ENCODE results near the gene WSCD2.

The WSCD2 gene

DNA sequence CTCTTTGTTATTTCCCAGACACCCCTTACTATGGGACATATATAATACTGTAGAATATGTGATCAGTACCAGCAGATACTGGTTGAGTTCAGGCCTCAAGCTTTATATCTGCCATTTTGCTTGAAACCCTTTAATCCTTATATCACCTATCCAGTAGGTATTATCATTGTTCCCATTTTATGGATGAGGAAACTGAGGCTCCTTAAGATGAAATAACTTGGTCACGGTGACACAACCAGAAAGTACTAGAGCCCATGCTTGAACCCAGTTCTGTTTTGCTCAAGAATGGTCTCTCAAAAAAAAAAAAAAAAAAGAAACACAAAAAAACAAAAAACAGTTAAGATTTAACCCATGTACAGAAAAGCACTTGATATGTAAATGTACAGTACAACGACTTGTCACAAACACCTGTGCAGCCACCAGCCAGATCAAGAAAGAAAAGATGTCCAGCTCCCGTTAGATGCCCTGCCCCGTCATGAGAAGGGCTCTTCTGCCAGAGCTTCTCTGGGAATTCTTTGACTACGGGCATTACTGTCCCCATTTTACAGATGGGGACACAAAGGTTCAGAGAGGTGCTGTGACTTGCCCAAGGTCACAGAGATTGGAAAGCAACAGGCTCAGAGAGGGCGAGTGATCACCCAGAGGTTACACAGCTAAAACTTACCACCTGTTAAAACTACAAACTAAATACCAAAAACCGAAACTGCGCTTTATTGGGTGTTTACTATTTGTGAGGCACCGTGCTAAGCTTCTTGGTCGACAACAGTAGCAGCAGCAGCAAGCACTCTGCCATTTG is 669 bp upstream of the WSCD2 start:
- DNase-seq, result no peak

GRCh38 chr12:108131035-108131434 is 1.9 kb downstream of the WSCD2 start:
- DNase-seq, result no peak

- DNase-seq, result no peak
Measured at GRCh38 chr12:108131657-108132126, 2.6 kb downstream of the WSCD2 start.

DNA sequence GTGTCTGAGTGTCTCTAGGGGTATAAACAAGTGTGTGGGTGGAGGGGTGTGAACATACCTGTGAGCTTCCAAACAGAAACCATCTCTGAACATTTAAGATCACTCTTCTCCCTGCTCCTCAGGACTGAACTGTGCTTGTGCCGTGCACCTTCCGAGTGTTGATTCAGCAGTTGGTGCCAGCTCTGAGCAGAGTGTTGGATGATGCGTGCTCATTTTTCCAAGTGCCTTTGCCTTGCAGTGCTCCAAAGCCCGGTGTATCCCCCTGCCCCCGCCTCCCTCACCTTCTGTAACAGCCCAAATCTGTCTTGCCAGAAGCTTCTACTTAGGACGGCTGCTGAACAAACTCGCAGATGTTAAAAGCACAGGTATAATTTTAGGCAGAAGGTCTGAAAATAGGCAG is 4.4 kb downstream of the WSCD2 start:
- DNase-seq, result no peak

GRCh38 chr12:108134744-108135143 is 5.7 kb downstream of the WSCD2 start:
- no peak for DNase-seq

- DNase-seq, result no peak
Measured at GRCh38 chr12:108135627-108136026, 6.5 kb downstream of the WSCD2 start.

GRCh38 chr12:108136697-108137096 is 7.6 kb downstream of the WSCD2 start:
- DNase-seq, result no peak

- no peak for DNase-seq
Measured at GRCh38 chr12:108139454-108139853, 10.4 kb downstream of the WSCD2 start.

DNA sequence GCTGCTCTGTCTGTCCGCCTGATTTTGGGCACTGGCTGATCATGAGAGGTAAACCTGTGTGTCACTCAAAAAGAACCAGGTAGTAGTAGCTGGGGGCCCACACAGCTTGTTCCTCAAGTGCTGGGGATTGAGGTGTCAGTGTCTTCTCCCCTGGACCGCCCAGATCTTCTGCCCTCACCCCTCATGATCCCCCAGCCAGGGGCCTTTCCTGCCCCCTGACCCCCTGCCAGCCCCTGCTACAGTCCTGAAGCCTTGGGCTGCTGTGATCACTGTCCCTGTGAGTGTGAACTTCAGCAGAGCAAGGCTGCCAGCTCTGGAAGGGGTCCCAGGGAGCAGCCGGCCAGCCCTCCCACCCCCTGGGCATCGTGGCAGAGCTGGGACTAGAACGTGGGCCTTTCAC is 11.4 kb downstream of the WSCD2 start:
- DNase-seq, result no peak

- DNase-seq, result no peak
Measured at GRCh38 chr12:108141600-108142130, 12.6 kb downstream of the WSCD2 start.

DNA sequence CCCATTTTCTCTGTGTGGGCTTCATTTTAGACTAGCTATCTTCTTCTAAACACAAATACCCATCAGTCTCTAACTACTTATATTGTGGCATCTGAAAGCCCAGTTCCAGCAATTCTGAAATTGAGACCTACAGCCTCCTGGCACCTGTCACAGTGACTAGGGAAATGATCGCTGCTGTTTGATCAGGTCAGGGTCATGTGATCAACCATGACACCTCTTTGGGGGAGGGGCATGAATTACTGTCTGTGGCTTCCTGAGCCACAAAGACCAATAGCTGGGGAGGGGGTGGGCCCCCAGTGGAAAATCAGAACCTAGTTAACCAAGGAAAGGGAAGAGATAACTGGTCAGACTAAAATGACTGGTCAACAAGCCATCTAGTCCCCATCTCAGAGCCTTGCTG is 14.1 kb downstream of the WSCD2 start:
- no peak for DNase-seq

DNA sequence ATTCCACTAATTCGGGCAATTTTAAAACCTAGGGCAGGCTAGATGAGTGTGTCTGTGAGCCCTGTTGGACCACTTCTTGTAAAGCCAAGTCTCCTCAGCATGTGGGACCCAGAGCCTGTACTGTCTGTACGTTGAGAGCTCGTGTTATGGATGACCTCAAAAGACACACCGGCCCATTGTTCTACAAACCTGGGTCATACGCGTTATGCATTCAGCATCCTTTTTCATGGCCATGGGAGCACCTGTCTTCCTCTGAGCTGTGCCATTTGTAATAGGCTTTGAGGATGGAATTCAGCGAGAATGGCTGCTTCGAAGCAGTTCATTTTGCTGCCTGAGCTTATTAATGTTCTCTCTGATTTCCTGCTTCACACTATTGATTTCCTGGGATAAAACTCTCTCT is 15.0 kb downstream of the WSCD2 start:
- DNase-seq, result no peak

- no peak for DNase-seq
Measured at GRCh38 chr12:108145011-108145410, 15.9 kb downstream of the WSCD2 start.

GRCh38 chr12:108146035-108146893 is 17.2 kb downstream of the WSCD2 start:
- no peak for DNase-seq

DNA sequence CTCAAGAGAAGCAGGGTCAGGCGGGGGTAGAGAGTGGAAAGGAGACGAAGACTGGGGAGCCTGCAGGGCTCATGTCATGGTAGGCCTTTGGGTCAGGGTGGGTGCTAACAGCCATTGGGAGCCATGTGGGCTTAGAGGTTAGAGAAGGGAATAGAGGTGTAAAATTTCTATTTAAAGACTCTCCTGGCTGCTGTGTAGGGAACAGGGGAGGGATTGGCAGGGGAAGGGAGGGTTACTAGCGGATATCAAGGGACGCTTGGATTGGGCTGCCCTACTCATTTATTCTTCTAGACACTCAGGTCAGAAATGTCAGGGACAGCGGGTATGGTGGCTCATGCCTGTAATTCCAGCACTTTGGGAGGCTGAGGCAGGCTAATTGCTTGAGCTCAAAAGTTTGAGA is 18.2 kb downstream of the WSCD2 start:
- DNase-seq, result no peak

DNA sequence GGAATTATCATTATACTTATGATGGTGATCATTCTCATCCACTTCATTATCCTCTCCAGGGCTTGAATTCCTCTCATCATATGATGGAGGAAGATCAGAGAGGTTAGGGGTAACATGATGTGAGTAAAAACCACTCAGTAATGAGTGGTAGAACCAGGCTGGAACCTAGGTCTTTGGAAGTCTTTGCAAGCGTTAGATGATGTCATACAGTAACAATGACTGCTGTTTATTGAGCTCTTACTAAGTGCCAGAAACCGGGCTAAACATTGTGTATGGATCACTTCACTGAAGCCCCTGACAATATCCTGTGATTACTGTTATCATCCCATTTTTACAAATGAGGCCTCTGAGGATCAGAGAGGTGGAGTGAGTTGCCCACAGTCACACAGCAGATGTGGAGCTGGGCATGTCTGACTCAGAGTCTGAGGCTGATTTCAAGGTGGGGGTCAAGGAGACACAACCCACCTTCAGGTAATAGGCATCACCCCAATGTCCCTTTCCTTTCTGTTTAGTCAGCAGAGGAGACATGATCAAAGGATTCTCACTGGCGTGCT is 19.5 kb downstream of the WSCD2 start:
- DNase-seq, result no peak

- DNase-seq, result no peak
Measured at GRCh38 chr12:108150436-108150835, 21.3 kb downstream of the WSCD2 start.

DNA sequence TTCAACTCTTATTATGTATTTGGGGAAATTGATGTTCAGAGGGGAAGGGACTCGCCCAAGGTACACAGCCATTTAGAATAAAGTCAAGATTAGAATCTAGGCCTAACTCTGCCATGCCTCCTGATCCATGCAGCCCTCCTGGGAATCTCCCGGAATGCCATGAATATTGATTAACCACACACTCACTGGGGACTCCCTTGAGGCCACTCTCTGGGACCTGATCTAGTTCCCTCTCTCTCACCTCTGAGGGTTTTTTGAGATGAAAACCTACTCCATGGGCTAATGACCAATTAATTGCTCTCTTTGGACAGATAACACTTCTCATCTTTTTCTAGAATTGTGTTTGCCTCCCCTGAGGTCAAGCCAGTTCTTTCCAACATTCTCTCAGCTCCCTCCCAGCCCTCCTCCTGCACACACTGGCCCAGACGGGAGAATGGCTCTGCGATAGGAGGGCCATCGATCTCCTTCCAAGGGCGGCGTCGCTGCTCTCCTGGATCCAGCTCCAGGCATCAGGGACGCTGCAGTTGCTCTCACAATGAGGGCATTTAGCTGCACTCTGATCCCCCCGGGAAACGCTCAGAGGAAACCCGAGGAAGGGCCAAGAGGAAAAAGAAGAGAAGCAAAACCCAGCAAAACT is 22.6 kb downstream of the WSCD2 start:
- DNase-seq, result no peak

- no peak for DNase-seq
Measured at GRCh38 chr12:108152170-108152538, 23.1 kb downstream of the WSCD2 start.

DNA sequence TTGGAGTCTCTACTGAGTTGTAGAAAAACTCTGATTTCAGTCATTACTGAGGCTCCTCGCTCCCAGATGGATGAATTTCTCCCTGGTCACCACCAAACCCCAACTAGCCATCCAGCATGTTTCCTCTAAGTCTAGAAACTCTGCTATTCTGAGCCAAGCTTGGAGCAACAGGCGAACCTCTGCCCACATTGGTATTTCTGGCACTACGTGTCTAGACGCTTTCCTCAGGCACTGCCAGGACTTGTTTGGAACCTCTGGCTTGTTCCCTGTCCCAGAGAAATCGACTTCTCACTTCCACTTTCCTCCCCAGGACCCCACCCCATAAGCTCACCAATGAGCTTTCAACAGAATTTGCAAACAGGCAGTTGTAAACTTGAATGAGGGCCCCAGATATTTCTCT is 27.6 kb downstream of the WSCD2 start:
- DNase-seq, result no peak

DNA sequence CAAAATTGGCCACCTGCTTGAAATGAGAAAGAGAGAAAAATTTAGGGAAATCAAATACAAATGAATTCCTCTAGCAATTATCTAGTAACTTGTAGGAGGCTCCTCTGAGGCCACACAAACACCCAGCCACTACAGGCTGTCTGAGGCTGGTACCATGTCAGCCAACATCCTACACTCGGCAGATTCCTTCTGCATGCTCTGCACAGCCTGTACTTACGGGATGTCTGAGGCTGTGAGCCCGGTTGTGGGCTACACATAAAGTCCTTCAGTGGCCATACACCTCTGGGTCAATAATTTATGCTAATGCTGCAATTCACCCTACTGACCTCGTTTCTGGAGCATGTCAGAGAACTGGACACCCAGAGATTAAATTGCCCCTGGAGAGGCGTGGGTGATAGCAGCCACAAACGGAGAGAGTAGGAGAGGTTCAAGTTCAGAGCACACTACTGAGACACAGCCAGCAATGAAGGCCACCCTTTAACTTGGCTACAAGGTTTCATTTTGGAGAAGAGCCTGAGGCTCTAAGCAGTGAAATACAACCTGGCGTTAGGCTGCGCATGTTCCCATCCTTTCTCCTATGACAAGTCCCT is 28.9 kb downstream of the WSCD2 start:
- DNase-seq, result no peak

DNA sequence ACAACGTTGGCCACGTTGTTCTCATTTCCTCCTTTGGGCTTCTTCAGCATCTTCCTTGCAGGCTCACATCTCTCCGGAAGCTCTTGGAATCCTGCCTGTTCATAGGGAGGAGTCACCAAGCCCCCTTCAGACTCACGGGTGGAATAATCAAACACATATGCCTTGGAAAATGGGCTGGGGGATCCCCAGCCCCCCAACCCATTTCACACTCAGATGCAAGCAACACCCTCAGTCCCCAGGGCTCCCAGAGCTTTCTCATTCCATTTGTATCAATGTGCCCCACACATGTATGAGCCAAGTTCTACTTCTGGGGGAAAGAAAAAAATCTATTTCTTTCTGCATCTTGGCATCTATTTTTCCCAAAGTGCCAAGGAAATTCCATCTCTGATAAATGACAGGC is 33.1 kb downstream of the WSCD2 start:
- DNase-seq, result no peak

- DNase-seq, result no peak
Measured at GRCh38 chr12:108166505-108166904, 37.4 kb downstream of the WSCD2 start.
